OCI-M2 (cell line): ENCODE results near the gene GBP7.
"Not testable (repeated sequence)": the region's sequence is repeated elsewhere in the genome, so short reads cannot be mapped to it uniquely, and the experiment has no call there.

Source experiments
- DNase-seq: peaks from one replicate; lab custom pipeline; 2025; ENCODE audit not compliant: unreplicated experiment; lab: John Stamatoyannopoulos, UW

The GBP7 gene, protein sequence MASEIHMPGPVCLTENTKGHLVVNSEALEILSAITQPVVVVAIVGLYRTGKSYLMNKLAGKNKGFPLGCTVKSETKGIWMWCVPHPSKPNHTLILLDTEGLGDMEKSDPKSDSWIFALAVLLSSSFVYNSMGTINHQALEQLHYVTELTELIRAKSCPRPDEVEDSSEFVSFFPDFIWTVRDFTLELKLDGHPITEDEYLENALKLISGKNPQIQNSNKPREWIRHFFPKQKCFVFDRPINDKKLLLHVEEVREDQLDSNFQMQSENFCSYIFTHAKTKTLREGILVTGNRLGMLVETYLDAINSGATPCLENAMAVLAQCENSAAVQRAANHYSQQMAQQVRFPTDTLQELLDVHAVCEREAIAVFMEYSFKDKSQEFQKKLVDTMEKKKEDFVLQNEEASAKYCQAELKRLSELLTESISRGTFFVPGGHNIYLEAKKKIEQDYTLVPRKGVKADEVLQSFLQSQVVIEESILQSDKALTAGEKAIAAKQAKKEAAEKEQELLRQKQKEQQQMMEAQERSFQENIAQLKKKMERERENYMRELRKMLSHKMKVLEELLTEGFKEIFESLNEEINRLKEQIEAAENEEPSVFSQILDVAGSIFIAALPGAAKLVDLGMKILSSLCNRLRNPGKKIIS

DNA sequence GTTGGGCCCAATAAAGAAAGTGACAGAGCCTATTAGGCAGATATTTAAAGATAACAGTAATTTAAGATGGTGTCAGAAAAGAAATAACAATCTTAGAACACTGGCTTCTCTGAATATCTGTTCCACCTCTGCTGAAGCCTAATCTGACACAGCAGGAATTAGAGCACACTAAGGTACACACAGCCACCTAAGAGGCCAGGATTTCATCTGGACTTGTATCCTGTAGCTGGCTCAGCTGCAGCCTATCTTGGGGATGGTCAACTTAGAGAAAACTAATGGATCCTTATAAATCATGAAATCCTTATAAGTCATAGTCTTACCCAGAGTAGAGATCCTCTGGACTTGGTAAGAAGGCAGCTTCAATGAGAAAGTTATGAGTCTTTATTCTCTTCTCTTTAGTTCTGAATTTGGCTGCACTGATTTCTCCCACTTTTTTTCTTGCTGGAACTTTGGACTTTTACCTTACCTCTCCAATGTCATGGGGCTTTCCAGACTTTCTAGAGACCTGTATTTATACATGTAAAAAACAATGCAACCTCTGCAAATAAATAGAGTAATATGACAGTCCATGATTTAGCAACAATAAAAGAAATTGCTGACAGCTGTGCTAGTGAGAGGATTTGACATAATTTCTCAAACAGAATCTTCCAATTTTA is at the start of gene GBP7:
Gene GBP7, minus strand, starts transcription at position 403 of the 656 bp plus-strand sequence. CDS start 4,068 bp downstream, outside the sequence.
- no peak for DNase-seq

DNA sequence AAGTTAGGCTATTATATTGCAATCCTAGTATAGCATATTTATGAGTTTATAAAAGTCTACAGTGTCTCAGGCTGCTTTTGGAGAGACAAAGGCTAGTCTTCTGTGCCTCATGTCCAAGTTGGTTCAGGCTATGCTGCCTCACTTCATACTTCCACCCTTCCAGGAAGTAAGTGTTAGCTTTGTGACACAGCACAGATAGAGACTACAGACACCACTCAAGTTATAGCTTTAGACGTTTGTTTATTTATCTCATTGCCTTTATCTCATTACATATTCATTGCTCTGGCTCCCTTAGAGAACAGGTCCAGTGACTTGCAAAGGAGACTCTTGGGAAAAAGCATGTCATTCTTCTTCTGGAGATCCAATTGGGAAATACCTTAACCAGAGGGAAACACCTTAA is 45.5 kb upstream of the GBP7 start:
- no peak for DNase-seq

DNA sequence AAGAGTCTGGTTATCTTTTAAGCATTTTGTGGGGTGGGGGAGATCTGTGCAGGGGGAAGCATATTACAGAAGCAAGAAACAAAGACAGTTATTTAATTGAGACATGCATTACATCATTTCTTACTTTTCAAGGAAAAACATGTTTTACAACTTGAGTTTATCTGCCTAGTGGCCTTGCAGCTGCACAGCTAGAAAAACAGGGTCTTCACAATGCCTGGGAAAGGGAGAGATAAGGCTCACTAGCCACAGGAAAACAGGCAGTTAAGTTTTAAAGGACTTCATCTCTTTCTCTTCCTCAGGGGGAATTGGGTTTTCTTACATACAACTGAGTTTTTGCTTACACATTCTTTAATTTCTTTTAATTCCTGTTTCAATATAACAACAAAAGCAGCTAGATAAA is 44.0 kb upstream of the GBP7 start:
- DNase-seq, result not testable (repeated sequence)

DNA sequence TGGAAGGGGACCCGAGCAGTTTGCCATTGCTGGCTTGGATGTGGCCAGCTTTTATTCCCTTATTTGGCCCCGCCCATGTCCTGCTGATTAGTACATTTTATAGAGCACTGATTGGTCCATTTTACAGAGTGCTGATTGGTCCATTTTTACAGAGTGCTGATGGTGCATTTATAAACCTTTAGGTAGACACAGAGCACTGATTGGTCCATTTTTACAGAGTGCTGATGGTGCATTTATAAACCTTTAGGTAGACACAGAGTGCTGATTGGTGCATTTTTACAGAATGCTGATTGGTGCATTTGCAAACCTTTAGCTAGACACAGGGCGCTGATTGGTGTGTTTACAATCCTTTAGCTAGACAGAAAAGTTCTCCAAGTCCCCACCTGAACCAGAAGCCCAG is 43.1 kb upstream of the GBP7 start:
- not testable (repeated sequence) for DNase-seq

DNA sequence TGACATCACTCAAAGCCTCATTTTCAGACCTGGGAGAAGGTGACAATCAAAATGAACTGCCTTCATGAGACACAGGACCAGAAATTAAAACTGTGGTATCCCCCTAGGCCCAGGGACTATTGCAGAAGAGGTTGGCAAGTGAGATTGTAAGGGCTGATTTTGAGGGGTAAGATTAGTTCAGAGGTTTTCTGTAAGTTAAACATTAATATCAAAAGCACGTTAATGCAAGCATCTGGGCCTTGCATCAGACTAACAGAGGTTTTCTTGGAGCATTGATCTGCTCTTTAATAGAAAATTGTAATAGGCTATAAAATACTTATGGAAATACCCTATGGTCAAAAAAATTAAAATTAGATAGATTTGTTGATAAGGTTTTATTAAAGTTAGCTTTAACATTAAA is 37.5 kb upstream of the GBP7 start:
- no peak for DNase-seq

DNA sequence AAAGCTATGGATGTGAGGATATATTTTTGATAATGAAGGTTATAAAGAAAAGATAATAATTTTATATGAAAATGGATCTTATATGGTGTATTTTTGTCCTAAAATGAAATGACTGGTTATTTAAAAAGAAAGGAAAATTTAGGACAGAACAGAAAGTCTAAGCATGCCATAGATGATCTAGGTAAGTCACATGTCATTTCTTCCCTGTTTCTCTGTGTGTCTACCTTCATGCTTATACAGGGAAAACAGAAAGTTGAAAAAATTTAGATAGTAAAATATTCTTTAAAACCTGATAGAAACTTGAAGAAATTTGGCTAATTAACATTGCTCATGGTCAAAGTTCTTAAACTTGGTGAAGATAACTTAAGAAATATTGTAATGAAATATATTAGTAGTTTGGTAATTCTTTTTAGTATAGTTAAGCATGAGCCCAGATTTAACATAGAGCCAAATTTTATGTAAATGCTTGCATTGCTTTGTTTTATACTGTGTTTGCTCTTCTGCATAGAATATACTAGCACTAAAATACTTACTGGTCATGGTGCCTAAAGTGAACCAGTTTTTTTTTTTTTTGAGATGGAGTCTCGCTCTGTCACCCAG is 35.3 kb upstream of the GBP7 start:
- DNase-seq, result no peak

DNA sequence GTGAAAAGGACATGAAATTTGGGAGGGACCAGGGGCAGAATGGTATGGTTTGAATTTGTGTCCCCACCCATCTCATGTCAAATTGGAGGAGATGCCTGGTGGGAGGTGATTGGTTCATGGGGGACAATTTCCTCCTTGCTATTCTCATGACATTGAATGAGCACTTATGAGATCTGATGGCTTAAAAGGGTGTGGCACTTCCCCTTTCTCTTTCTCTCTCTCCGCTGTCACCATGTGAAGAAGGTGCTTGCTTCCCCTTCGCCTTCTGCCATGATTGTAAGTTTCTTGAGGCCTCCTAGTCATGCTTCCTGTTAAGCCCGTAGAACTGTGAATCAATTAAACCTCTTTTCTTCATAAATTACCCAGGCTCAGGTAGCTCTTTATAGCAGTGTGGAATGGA is 30.6 kb upstream of the GBP7 start:
- no peak for DNase-seq

DNA sequence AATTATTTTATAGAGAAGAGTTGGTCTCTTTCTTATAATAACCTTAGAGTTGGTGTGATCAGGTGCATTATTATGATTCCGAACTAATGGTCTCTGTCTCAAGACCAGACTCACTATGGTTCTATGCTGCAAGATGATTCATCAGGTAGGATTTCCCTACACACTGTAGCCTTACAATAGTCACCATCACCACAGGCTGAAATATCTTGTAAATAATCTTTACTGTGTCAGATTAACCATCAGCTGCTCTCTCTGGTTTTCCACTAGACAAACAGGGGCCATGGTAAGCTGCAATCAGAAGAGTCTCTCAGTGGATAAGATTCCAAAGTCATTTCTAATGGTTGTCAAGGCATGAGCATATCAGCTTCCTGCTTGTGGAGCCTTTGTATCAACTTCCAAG is 27.4 kb upstream of the GBP7 start:
- DNase-seq, result no peak

DNA sequence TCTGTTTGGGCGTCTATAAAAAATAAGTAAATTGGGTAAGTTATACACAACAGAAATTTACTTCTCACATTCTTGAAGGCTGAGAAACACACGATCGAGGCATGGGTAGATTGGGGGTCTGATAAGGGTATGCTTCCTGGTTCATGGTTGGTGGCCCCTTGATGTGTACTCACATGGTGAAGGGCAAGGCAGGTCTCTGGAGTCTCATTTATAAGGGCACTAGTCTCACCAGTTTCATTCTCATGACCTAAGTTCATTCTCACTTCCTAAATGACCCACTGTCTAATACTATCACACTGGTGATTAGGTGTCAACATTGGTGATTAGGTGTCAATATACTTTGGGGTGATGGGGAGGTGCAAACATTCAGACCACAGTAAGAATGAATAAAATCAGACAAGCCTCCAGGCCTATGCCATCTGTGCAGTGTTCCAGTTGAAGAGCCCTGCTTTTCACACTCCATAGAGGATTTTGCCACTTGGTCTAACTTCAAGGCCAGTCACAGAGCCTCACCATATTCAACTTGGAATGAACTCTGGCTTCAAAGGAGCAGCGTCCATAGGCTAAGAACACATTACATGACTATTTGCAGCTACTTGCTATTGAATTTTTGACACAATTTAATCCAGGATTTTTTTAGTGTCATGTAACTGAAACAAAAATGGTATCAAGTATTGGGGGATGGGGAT is 25.4 kb upstream of the GBP7 start:
- DNase-seq, result no peak

DNA sequence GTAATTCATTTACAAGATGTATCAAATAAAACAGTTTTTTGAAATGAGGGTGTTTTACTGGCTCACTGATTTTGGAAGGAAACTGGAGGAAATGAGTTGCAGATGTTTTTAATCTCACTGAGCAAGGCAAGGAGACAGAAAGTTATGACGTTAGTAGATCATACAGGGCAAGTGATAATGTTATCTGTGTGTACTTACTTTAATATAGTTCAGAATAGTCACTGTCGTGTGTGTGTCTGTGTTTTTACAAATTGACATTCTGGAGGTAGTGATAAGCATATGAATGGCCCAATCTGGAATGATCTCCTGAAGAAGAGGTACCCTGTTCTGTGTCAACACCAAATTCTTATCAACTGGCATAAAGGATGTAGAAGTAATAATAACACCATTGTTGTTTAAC is 24.9 kb upstream of the GBP7 start:
- no peak for DNase-seq

DNA sequence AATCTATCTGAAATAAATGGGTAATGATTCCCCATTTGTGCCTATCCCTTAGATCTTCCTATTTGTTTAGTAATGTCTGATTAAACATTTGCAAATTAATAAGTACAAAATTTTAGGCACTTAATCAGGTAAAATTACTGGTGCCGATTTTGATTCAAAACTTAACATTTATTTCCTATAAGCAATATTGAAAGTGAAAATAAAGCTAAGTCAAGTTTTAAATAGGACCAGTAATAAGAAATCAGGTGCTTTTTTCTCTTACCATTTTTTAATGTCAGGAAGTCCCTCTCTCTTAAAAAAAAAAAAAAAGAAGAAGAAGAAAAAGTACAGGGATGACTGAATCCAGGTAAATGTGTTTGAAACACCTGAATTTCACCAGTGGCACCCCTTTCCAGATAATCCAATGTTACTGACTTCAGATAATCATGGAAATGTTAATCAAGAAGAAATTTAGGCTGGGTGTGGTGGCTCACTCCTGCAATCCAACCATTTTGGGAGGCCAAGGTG is 23.8 kb upstream of the GBP7 start:
- no peak for DNase-seq

DNA sequence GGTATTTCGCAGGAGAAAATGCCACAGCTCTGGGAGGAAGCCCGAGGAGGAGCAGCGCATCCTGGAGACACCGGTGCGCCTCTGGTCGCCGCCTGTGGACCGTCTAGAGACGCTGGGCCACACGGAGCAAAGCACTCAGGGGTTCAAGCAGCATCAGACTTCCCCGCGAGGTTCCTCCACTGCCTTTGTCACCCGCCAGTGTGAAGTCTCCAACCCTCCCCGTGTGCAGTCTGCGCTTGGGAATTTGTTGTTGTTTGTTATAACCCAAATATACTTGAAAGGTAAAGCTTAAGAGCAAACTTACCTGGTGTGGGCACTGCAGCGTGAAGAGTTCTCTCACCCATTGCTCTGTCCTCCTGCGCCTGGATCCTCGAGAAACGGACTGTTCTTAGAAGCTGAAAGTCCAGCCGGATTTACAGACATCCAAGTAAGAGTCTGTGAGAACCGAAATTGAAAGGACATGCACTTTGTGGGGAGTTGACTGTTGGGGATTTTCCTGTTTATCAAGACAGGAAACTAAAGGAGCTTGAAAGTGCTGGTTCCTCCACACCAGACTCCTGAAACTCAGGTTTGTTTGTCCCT is 22.8 kb upstream of the GBP7 start, which contains the start of gene GBP4:
Gene GBP4, minus strand, starts transcription at position 452 of the 582 bp plus-strand sequence. Its CDS starts 108 bp downstream, at position 344.
- no peak for DNase-seq

DNA sequence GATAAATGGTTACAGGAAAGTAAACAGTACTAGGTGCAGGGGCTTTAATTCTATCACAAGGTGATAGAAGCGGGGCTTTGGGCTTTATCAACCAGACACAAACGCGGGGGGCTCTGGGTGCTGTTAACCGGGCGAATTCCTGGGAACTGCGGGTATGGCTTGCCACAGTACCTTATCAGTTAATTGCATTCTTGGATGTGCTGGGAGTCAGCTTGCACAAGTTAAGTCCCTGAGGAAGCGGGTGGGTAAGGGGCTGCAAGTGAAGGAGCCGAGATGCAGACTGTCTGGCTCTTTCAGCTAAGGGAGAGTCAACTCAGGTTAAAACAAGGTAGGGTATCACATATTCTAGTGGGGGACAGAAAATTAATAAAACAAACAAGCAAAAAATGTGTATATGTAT is 22.3 kb upstream of the GBP7 start:
- DNase-seq, result no peak

DNA sequence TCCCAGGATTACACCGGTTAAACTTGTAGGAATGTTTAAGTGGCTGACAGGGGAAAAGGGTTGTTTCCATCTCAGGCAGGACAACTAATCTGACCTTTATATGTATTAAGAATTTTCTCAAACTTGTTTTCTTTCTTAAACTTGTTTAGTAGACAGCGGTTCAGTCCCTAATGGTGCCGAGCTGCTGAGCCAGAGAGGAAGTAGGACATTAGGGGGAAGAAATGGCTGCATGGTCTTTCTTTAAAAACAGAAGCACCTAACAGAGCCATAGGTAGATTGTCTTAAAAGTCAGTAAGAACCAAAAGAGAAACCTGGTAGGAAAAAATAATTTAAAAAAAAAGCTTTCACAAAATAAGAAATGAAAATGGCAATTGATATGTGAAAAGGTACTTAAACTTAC is 19.7 kb upstream of the GBP7 start:
- DNase-seq, result no peak

DNA sequence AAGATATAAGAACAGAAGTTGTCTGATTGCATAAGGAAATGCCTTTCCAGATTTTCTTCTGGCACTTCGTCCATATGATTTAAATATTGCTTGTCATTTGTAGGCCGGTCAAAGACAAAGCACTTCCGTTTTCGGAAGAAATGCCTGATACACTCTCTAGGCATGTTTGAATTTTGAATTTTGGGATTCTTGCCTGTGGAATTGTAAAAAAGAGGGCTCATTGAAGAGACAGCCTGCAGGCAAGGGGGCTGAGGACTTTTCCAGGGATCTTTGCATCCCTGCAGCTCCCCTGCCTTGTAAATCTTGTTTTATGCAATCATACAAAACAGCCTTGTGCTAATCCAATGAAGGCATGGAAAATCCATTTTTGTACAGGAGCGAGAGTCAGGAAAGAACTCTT is 15.5 kb upstream of the GBP7 start:
- DNase-seq, result no peak

DNA sequence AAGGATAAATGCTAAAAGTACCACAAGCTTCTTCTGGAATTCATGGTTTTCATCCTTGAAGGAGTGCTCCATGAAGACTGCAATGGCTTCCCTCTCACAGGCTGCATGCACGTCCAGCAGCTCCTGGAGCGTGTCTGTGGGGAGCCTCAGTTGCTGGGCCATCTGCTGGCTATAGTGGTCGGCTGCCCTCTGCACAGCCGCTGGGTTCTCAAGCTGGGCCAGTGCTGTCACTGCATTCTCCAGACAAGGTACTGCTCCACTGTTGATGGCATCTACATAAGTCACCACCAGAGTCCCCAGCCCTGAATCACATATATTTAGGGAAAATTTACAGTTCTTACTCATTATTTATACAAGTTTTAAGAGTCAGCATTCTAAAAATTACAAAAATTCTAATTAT is 14.2 kb upstream of the GBP7 start:
- no peak for DNase-seq

DNA sequence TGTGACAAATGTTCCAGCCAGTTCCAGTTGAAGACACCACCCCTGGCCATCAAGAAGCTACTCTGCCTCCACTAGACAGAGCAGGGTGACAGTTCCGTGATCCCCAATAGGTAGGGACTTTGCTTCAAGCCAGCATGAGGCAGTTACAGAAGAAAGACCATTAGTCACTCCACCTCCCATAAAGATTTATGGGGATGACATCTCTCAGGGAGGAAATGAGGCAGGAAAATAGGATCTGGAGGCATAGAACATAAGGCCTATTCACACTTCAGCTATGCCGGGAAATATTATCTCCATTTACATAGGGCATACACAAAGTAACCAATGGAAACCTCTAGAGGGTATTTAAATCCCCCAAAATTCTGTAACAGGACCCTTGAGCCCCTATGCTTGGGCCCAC is 3.5 kb upstream of the GBP7 start:
- no peak for DNase-seq

DNA sequence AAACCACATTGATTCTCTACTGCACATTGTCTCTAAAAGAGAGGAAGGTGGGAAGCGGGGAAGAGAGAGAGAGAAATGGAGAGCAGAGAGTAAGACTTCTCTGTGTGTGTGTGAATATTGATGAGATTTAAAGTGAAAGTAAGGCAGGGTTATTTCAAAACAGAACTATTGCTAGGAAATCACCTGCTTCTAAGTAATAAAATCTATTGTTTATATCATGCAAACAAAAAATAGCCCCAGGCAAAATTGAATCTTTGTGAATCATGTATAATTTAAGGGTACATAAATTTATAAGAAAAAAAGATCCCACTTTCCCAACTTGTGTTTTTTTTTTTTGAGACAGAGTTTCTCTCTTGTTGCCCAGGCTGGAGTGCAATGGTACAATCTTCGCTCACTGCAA is 1.2 kb upstream of the GBP7 start:
- DNase-seq, result no peak

DNA sequence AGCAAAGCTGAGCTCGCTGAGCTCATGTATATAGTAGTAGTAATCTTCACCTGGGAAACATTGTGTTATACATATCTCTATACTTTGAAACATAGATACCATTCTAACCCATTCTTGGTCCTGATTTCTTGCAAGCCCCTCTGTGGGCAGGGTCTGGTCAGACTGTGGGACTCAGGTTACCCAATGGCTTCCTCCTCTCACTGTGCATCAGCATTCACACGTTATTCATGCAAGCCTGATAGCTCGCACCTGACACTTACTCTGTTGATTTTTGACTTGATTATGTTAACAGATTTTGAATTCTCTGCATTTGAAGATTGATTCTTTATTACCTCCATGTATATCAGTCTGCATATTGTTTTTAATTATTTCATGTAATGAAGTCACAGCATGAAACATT is 1.3 kb downstream of the GBP7 start:
- DNase-seq, result no peak

DNA sequence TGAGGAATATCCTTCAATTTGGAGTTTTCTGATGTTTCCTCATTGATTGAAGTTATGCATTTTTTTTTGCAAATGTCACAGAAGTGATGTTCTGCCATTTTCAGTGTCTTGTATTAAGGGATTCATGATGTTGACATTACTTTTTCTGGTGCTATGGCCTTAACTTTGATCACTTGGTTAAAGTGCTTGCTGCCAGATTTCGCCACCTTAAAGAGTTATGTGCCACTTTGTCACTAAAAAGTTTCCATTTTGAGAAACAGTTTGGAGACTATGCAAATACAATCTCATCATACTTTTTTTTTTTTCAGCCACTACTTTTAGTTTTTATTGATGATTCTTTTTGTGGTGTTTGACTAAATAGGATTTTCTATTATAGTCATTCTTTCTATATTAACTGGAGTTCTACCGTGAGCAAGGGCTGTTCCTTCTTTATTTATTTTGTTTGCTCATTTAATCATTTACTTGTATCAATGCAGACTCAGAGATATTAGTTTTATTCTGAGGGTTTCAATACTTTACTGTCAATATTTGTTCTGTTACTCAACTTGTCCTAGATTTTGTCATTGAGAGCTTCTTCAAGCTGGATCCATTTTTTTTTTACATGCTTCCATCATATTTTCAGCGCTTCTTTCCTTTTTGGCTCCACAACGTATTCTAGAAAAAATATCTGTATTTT is 3.2 kb downstream of the GBP7 start:
- no peak for DNase-seq
